Astrocyte (in vitro differentiated cells and primary cell): ENCODE results near the gene INSC. TPM values are rescaled to one million over a fixed set of nuclear protein-coding genes. Genes with fewer than 3 reads are reported as not detected.

Experiments used
- DNase-seq: peaks from one replicate; pipeline ENCODE4 v3.0.0-alpha.2; 2010; ENCODE audit warnings: low read depth
- FAIRE-seq: peaks from 2 replicates; lab custom pipeline; 2011; peaks lifted over from hg19 to GRCh38; lab: Jason Lieb, UNC
- H2AFZ ChIP-seq: 2 replicates; pipeline ENCODE4 v1.6.0; 2012; ENCODE audit warnings: low read depth, low read length, inconsistent platforms
- H3K27ac ChIP-seq: 2 replicates; pipeline ENCODE4 v1.5.1; 2011; ENCODE audit warnings: low read depth, low read length, inconsistent platforms
- H3K27me3 ChIP-seq: 2 replicates; pipeline ENCODE4 v1.6.0; 2011; ENCODE audit warnings: low read length, inconsistent platforms; ENCODE audit not compliant: insufficient read depth
- H3K36me3 ChIP-seq: 2 replicates; pipeline ENCODE4 v1.5.1; 2011; ENCODE audit warnings: low read length, inconsistent platforms; ENCODE audit not compliant: insufficient read depth
- H3K4me1 ChIP-seq: 2 replicates; pipeline ENCODE4 v1.5.1; 2011; ENCODE audit warnings: low read length, inconsistent platforms; ENCODE audit not compliant: insufficient read depth
- H3K4me2 ChIP-seq: 2 replicates; pipeline ENCODE4 v1.6.0; 2012; ENCODE audit warnings: low read length, inconsistent platforms
- H3K4me3 ChIP-seq: 2 replicates; pipeline ENCODE4 v1.5.1; 2011; ENCODE audit warnings: low read depth, mild to moderate bottlenecking, low read length, inconsistent platforms; ENCODE audit not compliant: insufficient read depth
- H3K79me2 ChIP-seq: 2 replicates; pipeline ENCODE4 v1.6.0; 2012; ENCODE audit warnings: mild to moderate bottlenecking, low read length, inconsistent platforms; ENCODE audit not compliant: insufficient read depth
- H3K9ac ChIP-seq: 2 replicates; pipeline ENCODE4 v1.6.0; 2012; ENCODE audit warnings: mild to moderate bottlenecking, low read length, inconsistent platforms
- H3K9me3 ChIP-seq: 2 replicates; pipeline ENCODE4 v1.5.1; 2012; ENCODE audit warnings: low read depth, mild to moderate bottlenecking, low read length, inconsistent platforms; ENCODE audit not compliant: insufficient read depth
- H4K20me1 ChIP-seq: 2 replicates; pipeline ENCODE4 v1.6.0; 2012; ENCODE audit warnings: low read length, inconsistent platforms; ENCODE audit not compliant: insufficient read depth
- H3K27ac Mint-ChIP-seq: one replicate; pipeline ENCODE4 v1.8.0; 2021; ENCODE audit warnings: mild to moderate bottlenecking, mixed read lengths; ENCODE audit not compliant: unreplicated experiment
- H3K27me3 Mint-ChIP-seq: one replicate; pipeline ENCODE4 v1.8.0; 2021; ENCODE audit warnings: low read depth, mixed read lengths; ENCODE audit not compliant: unreplicated experiment
- H3K36me3 Mint-ChIP-seq: one replicate; pipeline ENCODE4 v1.8.0; 2021; ENCODE audit warnings: low read depth, mixed read lengths; ENCODE audit not compliant: unreplicated experiment
- H3K4me1 Mint-ChIP-seq: one replicate; pipeline ENCODE4 v1.8.0; 2021; ENCODE audit warnings: low read depth, mixed read lengths; ENCODE audit not compliant: unreplicated experiment
- H3K4me3 Mint-ChIP-seq: one replicate; pipeline ENCODE4 v1.8.0; 2021; ENCODE audit warnings: mild to moderate bottlenecking, moderate library complexity, mixed read lengths; ENCODE audit not compliant: unreplicated experiment
- H3K9me3 Mint-ChIP-seq: one replicate; pipeline ENCODE4 v1.8.0; 2021; ENCODE audit warnings: mild to moderate bottlenecking, mixed read lengths; ENCODE audit not compliant: unreplicated experiment
- CTCF ChIP-seq: IDR thresholded peaks from 2 replicates; pipeline ENCODE4 v1.5.1; 2011; ENCODE audit warnings: low read depth, mild to moderate bottlenecking, inconsistent platforms, low read length, moderate library complexity; ENCODE audit not compliant: insufficient read depth
- EZH2 ChIP-seq: IDR thresholded peaks from 2 replicates; pipeline ENCODE4 v1.6.1; 2012; ENCODE audit warnings: mild to moderate bottlenecking, low read length, inconsistent platforms; ENCODE audit not compliant: insufficient read depth
- total RNA-seq: library from RNA; stranded (reverse); gene quantifications from 2 replicates; pipeline ENCODE4 v1.2.1, GENCODE V29; 2021

Gene INSC
- total RNA-seq, 1 donor from 2014 or later = not detected

- Histone ChIP-seq H3K27me3 (no peaks in the 10 kb centered on the region), H4K20me1 (no peaks in the 10 kb centered on the region), H3K27ac (no peak overlapping the region), H3K4me3 (no peak overlapping the region), H3K9me3 (no peaks in the 10 kb centered on the region), H2AFZ (no peak overlapping the region), H3K4me1 (no peaks in the 10 kb centered on the region), H3K36me3 (no peaks in the 10 kb centered on the region), H3K9ac (no peak overlapping the region), H3K4me2 (no peak overlapping the region), H3K79me2 (no peaks in the 10 kb centered on the region)
- no peak overlapping the region for H3K4me3 Mint-ChIP-seq
- DNase-seq = no peak
- H3K27me3 Mint-ChIP-seq = no peaks in the 10 kb centered on the region
- no peaks in the 10 kb centered on the region for H3K9me3 Mint-ChIP-seq
- H3K27ac Mint-ChIP-seq = no peak overlapping the region
- H3K4me1 Mint-ChIP-seq = peaks cover 5% of the 10 kb centered on the region
- no peaks in the 10 kb centered on the region for H3K36me3 Mint-ChIP-seq
- no peak for TF ChIP-seq EZH2
- no peak for TF ChIP-seq CTCF
- FAIRE-seq = no peak
These were observed 28.1 kb downstream of the INSC start for GRCh38 chr11:15142838-15143237.

GRCh38 chr11:15143855-15144254, 29.1 kb downstream of the INSC start:
- no peaks in the 10 kb centered on the region for H3K27me3 Mint-ChIP-seq
- H3K36me3 ChIP-seq = no peaks in the 10 kb centered on the region
- H3K27ac ChIP-seq = no peak overlapping the region
- H3K4me3 Mint-ChIP-seq = no peak overlapping the region
- no peak overlapping the region for H3K9ac ChIP-seq
- H4K20me1 ChIP-seq = no peaks in the 10 kb centered on the region
- no peak overlapping the region for H3K4me3 ChIP-seq
- TF ChIP-seq CTCF = no peak
- no peak for TF ChIP-seq EZH2
- no peaks in the 10 kb centered on the region for H3K9me3 ChIP-seq
- H3K27ac Mint-ChIP-seq = no peak overlapping the region
- DNase-seq = no peak
- no peaks in the 10 kb centered on the region for H3K9me3 Mint-ChIP-seq
- H3K27me3 ChIP-seq = no peaks in the 10 kb centered on the region
- no peaks in the 10 kb centered on the region for H3K79me2 ChIP-seq
- no peak overlapping the region for H2AFZ ChIP-seq
- H3K4me1 ChIP-seq = no peaks in the 10 kb centered on the region
- H3K36me3 Mint-ChIP-seq = no peaks in the 10 kb centered on the region
- no peak for FAIRE-seq
- peaks cover 5% of the 10 kb centered on the region for H3K4me1 Mint-ChIP-seq
- no peak overlapping the region for H3K4me2 ChIP-seq

GRCh38 chr11:15144347-15144746, 29.6 kb downstream of the INSC start:
- Histone ChIP-seq H3K4me3 (no peak overlapping the region), H3K27me3 (no peaks in the 10 kb centered on the region), H3K4me1 (no peaks in the 10 kb centered on the region), H3K9ac (no peak overlapping the region), H3K4me2 (no peak overlapping the region), H3K79me2 (no peaks in the 10 kb centered on the region), H2AFZ (no peak overlapping the region), H3K36me3 (no peaks in the 10 kb centered on the region), H4K20me1 (no peaks in the 10 kb centered on the region), H3K27ac (no peak overlapping the region), H3K9me3 (no peaks in the 10 kb centered on the region)
- H3K4me3 Mint-ChIP-seq = no peak overlapping the region
- H3K27ac Mint-ChIP-seq = no peak overlapping the region
- no peaks in the 10 kb centered on the region for H3K27me3 Mint-ChIP-seq
- FAIRE-seq = no peak
- no peak for TF ChIP-seq CTCF
- TF ChIP-seq EZH2 = no peak
- DNase-seq = no peak
- H3K36me3 Mint-ChIP-seq = no peaks in the 10 kb centered on the region
- H3K9me3 Mint-ChIP-seq = no peaks in the 10 kb centered on the region
- peaks cover 5% of the 10 kb centered on the region for H3K4me1 Mint-ChIP-seq
